NB4 (cell line): ENCODE data around the gene LRMDA.

ENCODE experiments used
- MYC ChIP-seq: IDR thresholded peaks from 2 replicates; pipeline ENCODE4 v1.6.1; 2011; ENCODE audit warnings: low read depth, low read length
- TF ChIP-seq, protein P1 (sequence below): IDR thresholded peaks from 2 replicates; pipeline ENCODE4 v1.6.1; 2011; ENCODE audit warnings: low read depth, low read length
- TF ChIP-seq, protein P2 (sequence below): IDR thresholded peaks from one replicate; pipeline ENCODE4 v1.5.1; 2012; ENCODE audit warnings: low read depth, low read length

DNA sequence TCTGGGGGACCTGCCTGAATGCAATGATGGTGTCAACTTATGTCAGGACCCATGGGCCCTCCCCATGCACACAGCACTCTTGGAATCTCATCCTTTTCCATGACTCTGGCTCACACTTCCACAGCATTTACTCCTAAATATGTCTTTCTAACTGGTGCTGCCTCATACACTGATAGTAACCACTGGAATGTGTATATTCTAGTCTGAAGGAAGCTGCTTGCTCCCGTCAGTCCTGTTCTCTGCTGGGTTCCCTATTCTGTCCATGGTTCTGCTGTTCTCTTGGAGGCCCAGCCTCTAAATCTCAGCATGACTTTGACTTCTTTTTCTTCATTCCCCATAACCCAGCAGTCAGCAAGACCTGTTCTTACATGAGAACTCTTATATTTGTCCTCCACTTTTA is 1151.1 kb downstream of the LRMDA start:
- TF ChIP-seq, protein P1, sequence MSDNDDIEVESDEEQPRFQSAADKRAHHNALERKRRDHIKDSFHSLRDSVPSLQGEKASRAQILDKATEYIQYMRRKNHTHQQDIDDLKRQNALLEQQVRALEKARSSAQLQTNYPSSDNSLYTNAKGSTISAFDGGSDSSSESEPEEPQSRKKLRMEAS: no peak
- TF ChIP-seq, protein P2, sequence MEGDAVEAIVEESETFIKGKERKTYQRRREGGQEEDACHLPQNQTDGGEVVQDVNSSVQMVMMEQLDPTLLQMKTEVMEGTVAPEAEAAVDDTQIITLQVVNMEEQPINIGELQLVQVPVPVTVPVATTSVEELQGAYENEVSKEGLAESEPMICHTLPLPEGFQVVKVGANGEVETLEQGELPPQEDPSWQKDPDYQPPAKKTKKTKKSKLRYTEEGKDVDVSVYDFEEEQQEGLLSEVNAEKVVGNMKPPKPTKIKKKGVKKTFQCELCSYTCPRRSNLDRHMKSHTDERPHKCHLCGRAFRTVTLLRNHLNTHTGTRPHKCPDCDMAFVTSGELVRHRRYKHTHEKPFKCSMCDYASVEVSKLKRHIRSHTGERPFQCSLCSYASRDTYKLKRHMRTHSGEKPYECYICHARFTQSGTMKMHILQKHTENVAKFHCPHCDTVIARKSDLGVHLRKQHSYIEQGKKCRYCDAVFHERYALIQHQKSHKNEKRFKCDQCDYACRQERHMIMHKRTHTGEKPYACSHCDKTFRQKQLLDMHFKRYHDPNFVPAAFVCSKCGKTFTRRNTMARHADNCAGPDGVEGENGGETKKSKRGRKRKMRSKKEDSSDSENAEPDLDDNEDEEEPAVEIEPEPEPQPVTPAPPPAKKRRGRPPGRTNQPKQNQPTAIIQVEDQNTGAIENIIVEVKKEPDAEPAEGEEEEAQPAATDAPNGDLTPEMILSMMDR: no peak
- TF ChIP-seq MYC: no peak
